CD4-positive, alpha-beta T cell treated with Interleukin-15 for 1 hour (primary cell): ENCODE measurements around the gene OR1E1.
"Not testable (repeated sequence)": the region's sequence is repeated elsewhere in the genome, so short reads cannot be mapped to it uniquely, and the experiment has no call there.

Experiments
- DNase-seq: peaks from one replicate; pipeline ENCODE4 v3.0.0-alpha.2; 2020

Gene OR1E1, protein sequence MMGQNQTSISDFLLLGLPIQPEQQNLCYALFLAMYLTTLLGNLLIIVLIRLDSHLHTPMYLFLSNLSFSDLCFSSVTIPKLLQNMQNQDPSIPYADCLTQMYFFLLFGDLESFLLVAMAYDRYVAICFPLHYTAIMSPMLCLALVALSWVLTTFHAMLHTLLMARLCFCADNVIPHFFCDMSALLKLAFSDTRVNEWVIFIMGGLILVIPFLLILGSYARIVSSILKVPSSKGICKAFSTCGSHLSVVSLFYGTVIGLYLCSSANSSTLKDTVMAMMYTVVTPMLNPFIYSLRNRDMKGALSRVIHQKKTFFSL

DNA sequence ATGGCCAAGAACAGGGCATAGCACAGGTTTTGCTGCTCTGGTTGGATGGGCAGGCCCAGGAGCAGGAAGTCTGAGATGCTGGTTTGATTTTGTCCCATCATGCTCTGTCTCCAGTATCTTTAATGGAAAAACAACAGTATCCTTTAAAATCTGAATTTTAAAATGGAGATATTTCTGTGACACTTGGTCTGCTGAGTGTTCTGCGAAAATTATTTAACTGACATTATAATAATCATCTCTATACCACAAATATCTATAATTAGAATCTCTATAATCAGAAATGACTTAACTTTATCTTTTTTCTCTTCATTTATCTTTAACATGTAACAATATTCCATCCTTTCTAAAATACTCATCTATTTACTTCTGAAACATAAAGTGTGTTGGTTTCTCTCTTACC is at the start of gene OR1E1:
TSS of gene OR1E1 (minus strand) at position 101 of the 400 bp plus-strand sequence. CDS start at position 101, 0 bp downstream.
- DNase-seq: no peak

DNA sequence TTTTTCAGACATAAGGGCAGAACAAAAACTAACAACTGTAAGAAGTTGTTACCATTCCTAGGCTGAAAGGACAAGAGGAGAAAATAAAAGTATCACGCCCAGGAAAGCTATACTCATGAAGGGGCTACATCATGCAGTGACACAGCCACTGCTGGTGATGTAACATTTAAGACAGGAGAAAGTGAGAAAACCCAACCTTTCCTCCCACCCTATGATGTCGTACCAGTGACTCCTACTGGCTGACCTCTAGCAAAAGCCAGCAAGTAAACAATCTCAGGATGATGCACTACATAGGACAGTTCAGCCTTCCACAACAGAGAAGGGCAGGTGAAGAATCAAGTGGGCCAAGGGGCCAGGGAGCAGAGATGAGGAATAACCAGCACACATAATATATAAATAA is 49.4 kb upstream of the OR1E1 start:
- no peak for DNase-seq

DNA sequence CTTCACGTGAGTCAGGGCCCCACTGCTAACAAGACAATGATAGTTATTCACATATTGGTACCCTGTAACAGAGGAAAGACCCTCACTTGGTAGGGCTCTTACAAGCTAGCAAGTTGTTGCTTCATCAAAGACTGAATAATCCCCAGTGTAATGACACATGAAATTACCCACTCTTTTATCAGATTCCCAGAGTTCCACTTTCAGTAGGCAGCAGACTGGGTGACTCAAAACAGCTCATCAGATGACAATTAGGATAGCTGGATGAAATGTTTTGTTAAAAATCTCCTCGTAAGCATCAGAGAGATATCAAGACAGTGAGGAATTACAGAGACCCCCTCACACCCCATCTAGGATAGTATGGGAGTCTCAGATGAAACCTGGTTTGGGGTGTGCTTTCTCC is 42.2 kb upstream of the OR1E1 start:
- no peak for DNase-seq

DNA sequence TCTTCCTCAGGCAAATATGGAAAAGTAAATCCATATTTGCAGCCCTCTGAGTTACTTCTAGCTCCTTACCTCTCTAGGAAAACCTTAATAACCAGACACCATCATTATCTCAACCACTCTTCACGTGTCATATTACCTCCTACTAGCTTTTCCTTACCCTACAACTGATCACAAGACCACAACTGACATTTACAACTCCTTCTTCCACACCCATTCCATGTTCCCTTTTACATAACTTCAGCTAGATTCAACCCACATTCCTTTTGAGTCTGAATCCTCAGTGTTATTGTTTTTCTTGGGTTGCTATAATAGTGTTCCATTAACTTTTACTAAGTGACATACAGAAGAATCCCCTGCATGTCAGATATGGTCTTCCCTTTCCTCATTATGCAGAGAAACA is 40.2 kb upstream of the OR1E1 start:
- DNase-seq: no peak

DNA sequence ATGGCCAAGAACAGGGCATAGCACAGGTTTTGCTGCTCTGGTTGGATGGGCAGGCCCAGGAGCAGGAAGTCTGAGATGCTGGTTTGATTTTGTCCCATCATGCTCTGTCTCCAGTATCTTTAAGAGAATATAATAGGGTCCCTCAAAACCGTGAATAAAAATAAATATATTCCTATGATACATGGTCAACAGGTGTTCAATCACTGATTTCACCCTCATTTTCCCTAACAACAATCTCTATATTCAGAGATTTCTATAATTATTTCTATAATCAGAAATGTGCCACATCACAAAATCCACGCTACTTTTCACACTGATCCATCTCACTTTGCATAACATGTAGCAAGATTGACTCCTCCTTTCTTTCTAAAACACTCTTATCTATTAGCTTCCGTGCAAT is 35.5 kb upstream of the OR1E1 start, which contains the start of gene OR1E2:
TSS of gene OR1E2 (minus strand) at position 101 of the 400 bp plus-strand sequence. CDS start at position 101, 0 bp downstream.
- DNase-seq: no peak

DNA sequence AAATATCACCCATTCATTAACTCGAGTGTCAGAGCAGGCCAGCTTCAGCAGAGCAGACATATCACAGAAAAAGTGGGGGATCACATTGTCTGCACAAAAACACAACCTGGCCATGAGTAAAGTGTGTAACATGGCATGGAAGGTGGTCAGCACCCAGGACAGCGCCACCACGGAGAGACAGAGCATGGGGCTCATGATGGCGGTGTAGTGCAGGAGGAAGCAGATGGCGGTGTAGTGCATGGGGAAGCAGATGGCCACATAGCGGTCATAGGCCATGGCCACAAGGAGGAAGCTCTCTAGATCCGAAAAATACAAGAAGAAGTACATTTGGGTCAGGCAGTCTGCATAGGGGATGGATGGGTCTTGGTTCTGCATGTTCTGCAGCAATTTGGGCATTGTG is 35.0 kb upstream of the OR1E1 start:
- DNase-seq: peak; percentile 28

DNA sequence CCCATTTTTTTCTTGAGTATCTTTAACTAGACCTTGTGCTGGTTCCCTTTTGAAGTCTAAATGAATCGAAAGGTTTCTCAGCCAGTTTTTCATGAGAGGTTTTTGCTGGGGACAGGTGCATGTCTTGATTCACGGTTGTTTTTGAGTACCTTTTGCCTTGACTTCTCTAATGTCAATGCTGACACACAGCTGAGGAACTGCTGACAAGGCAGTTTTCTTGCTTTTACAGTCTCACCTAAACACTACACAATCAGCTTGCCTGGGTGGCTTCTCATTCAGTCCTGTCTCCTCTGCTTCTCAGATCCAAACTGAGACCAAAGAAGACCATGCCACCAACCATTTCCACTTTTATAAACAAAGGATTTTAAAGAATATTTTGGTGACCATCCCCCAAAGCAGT is 20.0 kb upstream of the OR1E1 start:
- DNase-seq: no peak

DNA sequence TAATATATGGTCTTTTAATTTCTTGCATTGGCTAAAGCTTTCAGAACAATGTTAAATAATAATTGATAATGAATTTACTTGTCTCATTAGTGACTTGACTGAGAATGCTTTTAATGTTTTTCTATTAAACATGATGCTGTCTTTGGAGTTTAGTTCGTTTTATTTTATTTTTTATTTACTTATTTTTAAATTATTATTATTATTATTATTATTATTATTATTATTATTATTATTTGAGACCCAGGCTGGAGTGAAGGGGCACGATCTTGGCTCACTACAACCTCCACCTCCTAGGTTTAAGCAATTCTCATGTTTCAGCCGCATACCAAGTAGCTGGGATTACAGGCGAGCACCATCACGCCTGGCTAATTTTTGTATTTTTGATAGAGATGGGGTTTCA is 17.4 kb upstream of the OR1E1 start:
- DNase-seq: no peak

DNA sequence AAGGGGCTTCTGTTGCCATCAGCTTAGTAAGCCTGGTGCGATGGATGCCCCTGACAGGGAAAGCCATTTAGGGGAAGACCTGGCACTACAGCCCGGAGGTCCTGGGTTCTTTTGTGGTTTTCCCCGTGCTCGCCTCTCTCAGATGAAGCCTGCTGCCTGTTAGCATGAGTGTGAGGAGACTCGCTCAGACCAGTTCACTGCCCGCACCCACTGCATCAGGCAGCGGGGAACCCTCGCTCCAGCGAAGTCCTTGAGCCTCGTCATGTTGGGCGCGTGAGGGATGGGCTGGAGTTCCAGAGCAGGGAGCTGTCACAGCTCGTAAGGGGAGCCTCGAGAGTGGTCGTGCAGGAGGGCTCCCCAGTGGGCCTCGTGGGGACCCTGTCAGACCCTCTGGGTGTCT is 14.0 kb upstream of the OR1E1 start:
- DNase-seq: not testable (repeated sequence)

DNA sequence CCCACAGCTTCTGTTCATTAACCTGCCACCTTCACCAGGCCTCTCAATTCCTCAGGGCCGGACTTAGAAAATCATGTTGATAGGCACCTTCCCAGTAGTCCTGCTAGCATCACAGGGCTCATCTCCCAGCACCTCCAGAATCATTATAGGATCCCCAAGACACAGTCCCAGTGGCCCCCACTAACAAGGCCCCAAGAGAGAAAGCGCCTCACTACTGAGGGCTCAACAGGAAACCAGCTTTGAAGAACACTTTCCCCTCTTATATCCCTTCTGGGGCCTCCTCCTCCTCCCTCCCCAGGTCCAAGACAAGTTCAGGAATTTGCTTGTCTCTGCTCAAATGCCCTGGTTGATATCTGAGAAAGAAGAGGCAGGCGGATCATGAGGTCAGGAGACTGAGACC is 12.9 kb upstream of the OR1E1 start, which contains the start of gene OR3A3:
TSS of gene OR3A3 (plus strand) at position 301 of the 400 bp plus-strand sequence.
- no peak for DNase-seq

DNA sequence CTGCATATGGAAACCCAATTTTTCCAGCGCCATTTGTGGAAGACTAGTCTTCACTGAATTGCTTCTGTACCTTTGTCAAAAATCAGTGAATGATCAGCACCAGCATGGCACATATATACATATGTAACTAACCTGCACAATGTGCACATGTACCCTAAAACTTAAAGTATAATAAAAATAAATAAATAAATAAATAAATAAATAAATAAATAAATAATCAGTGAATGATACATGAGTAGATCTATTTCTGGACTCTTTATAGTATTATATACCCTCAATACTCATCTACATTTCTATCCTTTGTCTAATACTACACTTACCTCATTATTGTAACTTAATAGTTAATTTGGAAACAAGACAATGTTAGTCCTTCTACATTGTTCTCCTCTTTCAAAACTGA is 5.6 kb upstream of the OR1E1 start:
- not testable (repeated sequence) for DNase-seq

DNA sequence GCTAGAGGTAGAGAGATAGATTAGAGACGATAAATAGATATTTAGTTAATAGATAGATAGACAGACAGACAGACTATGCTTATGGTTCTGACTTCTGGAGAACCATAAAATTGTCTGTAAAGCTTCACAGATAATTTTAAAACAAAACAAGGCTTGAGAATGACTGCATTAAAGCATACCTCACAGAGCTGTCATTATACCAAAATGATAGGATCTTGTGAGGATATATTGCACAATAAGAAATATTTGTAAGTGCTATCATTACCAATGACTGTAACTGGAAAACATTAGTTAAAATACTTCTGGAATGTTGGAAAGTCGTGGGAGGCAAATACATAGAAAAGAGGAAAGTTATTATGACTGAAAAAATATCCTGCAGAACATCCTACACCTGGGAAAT is 3.6 kb upstream of the OR1E1 start:
- DNase-seq: no peak

DNA sequence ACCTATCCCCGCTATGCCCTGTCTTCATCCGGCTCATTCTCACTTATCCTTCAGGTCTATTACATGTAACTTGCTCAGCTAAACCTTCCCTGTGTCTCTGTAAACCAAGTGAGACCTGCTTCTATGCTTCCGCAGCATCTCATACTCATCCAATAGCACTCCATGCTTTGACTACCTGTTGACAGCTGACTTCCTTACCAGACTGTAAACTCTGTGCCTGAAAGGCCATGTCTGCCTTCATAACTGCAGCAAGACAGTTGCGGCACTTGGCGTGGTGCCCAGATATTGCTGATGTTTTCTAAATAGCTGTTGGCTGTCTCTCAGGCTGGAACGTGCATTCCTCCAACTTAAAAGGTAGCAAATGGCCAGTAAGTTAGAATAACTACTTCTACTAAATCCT is 1.8 kb upstream of the OR1E1 start:
- no peak for DNase-seq

DNA sequence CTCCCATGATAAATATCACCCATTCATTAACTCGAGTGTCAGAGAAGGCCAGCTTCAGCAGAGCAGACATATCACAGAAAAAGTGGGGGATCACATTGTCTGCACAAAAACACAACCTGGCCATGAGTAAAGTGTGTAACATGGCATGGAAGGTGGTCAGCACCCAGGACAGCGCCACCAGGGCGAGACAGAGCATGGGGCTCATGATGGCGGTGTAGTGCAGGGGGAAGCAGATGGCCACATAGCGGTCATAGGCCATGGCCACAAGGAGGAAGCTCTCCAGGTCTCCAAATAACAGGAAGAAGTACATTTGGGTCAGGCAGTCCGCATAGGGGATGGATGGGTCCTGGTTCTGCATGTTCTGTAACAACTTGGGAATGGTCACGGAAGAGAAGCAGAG is 409 bp downstream of the OR1E1 start:
- not testable (repeated sequence) for DNase-seq

DNA sequence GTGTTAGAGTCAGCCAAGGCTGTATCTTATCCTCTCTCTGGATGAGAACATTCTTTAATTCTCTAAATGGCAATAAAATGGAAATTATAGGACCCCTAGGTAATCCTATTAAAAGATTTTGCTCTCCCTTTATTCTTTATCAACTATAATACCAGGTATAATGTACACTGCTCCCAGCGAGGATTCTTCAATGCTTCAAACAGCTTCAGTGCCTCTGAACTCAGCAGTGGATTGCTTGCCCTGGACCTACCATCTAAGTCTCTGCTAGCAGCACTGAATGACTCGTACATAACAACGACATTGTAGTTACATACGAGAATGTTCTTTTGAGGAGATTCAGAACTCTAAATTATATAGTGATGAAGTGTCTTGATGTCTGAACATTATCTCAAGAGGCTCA is 8.4 kb downstream of the OR1E1 start:
- DNase-seq: no peak

DNA sequence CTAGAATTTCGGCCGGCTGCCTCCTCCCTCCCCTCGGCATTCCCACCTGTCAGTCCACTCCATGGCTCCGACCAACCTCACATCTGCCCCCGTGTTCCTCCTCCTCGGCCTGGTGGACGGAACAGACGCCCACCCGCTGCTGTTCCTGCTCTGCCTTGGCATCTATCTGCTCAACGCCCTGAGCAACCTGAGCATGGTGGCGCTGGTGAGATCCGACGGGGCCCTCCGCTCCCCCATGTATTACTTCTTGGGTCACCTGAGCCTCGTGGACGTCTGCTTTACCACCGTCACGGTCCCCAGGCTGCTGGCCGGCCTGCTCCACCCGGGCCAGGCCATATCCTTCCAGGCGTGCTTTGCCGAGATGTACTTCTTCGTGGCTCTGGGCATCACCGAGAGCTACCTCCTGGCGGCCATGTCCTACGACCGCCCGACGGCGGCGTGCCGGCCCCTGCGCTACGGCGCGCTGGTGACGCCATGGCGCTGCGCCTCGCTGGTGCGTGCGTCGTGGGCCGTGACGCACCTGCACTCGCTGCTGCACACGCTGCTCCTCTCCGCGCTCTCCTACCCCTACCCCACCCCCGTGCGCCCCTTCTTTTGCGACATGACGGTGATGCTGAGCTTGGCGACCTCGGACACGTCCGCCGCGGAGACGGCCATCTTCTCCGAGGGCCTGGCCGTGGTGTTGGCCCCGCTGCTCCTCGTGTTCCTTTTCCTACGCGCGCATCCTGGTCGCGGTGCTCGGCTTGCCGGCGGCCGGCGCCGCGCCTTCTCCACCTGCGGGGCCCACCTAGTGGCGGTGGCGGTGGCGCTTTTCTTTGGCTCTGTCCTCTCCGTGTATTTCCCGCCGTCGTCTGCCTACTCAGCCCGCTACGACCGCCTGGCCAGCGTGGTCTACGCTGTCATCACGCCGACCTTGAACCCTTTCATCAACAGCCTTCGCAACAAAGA is 12.1 kb downstream of the OR1E1 start, which contains the start of gene OR3A2:
TSS of gene OR3A2 (minus strand) at position 440 of the 948 bp plus-strand sequence.
- peak; percentile 33 for DNase-seq

DNA sequence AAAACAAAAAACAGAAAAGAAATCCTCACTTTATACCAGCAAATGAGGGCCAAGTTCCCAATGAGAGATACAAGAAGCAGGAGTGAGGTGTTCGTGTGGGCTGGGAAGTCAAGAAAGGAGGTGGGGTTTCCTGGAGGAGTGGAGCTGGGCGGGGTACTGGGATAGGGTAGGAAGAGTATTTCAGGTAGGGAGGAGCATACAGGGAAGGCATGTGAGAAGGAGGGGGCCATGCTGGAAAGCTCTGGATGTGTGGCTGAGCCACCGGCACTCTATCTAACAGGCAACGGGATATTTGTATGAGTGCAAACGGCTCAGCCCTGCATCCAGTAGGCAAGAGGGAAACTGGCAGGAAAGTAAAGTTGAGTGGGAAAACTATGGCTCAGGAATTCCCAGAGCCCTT is 16.3 kb downstream of the OR1E1 start:
- no peak for DNase-seq

DNA sequence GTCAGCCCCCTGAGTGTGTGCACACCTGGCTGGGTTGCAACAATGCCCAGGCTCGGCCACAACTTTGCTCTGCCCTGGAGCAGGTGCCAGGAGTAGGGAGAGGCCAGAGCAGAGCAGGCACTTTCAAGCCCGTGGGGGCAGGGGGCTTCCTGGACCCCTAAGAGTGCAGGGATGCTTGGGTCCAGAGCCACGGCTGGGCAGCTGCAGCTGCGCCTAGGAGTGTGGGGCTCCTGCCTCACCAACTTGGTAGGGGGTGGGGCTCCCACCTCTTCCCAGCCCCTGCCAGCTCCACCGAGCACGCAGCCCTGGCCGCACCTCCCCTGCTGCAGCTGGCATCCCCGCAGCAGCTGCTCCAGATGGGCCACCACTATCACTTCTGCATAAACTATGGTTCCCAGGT is 19.9 kb downstream of the OR1E1 start:
- no peak for DNase-seq

DNA sequence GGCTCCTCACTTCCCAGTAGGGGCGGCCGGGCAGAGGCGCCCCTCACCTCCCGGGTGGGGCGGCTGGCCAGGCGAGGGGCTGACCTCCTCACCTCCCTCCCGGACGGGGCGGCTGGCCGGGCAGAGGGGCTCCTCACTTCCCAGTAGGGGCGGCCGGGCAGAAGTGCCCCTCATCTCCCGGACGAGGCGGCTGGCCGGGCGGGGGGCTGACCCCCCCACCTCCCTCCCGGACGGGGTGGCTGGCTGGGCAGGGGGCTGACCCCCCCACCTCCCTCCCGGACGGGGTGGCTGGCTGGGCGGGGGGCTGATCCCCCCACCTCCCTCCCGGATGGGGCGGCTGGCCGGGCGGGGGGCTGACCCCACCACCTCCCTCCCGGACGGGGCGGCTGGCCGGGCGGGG is 27.0 kb downstream of the OR1E1 start:
- not testable (repeated sequence) for DNase-seq
